Stimulated activated CD4-positive, alpha-beta T cell treated with anti-CD3 and anti-CD28 coated beads, TNF-alpha, amount 100 ng/mL, for 24 hours (primary cell): ENCODE measurements around the gene PRR23B.
"Not testable (repeated sequence)": the region's sequence is repeated elsewhere in the genome, so short reads cannot be mapped to it uniquely, and the experiment has no call there.

ENCODE experiments used
- DNase-seq, 3 experiments: peaks; one replicate each; pipeline ENCODE4 v3.0.0-alpha.2; 2020; ENCODE audit warnings: low read depth in 3 of 3

PRR23B gene

DNA sequence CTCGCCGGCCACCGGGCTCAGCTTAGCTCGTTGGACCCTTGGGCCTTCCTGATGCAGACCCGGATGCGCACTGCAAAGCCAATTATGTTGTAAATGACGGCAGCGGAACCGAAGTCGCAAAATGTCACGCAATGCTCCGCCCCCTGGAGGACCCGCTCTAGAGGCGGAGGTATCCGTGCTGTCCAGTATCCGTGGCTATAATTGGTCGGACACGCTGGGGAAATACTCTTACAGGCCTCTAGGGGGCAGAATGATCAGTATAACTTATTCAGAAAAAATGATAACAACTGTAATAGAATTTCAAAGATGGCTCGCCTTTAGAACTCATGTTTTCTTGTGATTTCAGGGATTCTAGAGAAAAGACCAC lies at the start of gene PRR23B:
TSS of gene PRR23B (minus strand) at position 59 of the 367 bp plus-strand sequence. CDS start 265 bp downstream, outside the sequence.
- no peak for DNase-seq

GRCh38 chr3:139062918-139063317 lies 42.2 kb upstream of the PRR23B start:
- DNase-seq: no peak

- DNase-seq: no peak
These were observed 32.3 kb upstream of the PRR23B start for GRCh38 chr3:139052802-139053600.

DNA sequence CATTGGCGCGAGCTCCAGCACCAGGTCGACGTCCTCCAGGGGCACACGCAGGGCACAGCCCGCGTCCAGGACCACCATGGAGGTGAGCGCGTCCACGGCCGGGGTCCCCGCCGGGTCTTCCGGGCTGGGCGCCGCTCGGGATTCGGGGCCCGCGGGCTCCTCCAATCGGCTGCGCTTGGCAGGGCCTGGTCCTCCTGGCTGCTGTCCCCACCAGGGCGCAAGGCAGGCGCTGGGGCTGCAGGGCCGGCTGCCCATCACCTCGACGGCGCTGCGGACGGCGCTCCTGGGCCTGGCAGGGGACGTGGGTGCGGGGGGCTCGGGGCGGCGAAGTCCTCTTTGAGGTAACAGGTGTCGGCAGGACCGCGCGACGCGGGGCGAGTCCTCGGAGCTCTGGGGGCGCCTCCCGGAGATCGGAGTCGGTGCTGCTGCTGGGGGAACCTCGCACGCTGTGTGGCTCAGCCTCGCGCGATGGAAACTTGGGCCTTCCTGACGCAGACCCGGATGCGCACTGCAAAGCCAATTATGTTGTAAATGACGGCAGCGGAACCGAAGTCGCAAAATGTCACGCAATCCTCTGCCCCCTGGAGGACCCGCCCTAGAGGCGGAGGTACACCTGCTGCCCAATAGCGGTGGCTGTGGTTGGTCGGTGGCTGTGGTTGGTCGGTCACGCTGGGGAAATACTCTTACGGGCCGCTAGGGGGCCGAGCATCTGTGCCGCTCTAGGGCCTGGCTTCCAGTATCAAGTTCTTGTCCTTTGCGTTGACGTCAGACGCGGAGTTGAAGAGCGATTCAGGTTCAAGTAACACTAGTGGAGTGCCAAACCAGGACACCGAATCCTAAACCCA lies 23.9 kb upstream of the PRR23B start, which contains the start of gene PRR23C:
TSS of gene PRR23C (minus strand) at position 527 of the 845 bp plus-strand sequence. CDS start at position 255, 272 bp downstream.
- no peak for DNase-seq

- DNase-seq: no peak
These were observed 23.0 kb upstream of the PRR23B start for GRCh38 chr3:139043554-139044365.

- DNase-seq: no peak
These were observed 16.8 kb upstream of the PRR23B start for GRCh38 chr3:139037478-139037877.

GRCh38 chr3:139032326-139033002 lies 11.7 kb upstream of the PRR23B start:
- DNase-seq: no peak

- DNase-seq: not testable (repeated sequence)
These were observed 9.8 kb upstream of the PRR23B start for GRCh38 chr3:139030576-139030975.

GRCh38 chr3:139024968-139025367 lies 4.2 kb upstream of the PRR23B start:
- no peak for DNase-seq

- DNase-seq: no peak
These were observed 474 bp downstream of the PRR23B start for GRCh38 chr3:139020036-139020867.

GRCh38 chr3:139016430-139017048 lies 4.2 kb downstream of the PRR23B start:
- DNase-seq: no peak

DNA sequence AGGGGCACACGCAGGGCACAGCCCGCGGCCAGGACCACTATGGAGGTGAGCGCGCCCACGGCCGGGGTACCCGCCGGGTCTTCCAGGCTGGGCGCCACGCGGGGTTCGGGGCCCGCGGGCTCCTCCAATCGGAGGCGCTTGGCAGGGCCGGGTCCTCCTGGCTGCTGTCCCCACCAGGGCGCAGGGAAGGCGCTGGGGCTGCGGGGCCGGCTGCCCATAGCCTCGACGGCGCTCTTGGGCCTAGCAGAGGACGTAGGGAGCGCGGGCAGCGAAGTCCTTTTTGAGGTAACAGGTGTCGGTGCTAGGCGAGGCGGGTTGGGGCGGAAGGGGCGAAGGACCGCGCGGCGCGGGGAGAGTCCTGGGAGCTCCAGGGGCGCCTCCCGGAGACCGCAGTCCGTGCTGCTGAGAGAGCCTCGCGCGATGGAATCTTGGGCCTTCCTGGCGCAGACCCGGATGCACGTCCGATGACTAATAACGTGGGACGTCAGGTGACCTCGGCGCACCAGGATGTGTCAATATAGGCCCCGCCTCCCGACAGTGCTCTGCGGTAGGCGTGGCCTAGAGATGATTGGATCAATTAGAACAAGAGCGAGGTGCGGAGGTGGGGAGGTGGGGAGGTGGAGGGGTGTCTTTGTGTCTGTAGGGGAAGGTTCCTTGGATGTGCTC lies 14.5 kb downstream of the PRR23B start, which contains the start of gene PRR23A:
TSS of gene PRR23A (minus strand) at position 218 of the 666 bp plus-strand sequence. CDS start at position 218, 0 bp downstream.
- DNase-seq: no peak

GRCh38 chr3:139005356-139005993 lies 15.3 kb downstream of the PRR23B start:
- no peak for DNase-seq

DNA sequence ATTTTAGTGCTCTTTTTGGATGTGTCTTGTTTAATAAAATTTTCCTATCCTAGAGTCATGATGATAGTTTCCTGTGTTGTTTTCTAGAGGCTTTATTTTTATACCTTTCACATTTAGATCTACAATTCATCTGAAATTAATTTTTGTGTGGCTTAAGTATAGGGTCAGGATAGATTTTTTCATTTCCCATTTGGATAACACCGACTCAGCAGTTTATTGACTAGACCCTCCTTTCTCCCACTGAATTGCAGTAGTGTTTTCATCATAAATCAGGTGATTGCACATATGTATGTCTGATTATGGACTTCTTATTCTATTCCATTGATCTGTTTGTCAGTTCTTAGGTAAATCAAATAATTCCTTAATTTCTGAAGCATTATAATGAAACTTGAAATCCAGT lies 25.0 kb downstream of the PRR23B start:
- no peak for DNase-seq

- no peak for DNase-seq
These were observed 33.5 kb downstream of the PRR23B start for GRCh38 chr3:138987181-138987580.

DNA sequence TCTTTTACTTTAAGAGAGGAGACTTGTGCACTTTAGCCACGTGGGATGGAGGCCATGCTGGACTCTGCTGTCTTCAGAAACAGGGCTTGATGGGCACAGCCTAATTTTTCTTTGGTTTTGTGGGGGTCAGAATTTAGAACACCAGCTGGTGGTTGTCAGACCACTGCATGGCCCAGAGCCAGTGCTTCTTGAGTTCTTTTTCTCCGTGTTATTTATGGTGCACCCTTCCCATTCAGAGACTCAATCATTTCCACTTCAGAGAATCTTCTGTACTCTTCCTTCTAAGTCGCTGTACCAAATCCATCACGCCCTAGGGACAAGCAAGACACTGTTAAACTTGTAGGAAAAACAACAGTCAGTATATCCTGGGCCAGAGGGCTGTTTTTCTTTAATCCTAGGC lies 34.8 kb downstream of the PRR23B start:
- DNase-seq: no peak

DNA sequence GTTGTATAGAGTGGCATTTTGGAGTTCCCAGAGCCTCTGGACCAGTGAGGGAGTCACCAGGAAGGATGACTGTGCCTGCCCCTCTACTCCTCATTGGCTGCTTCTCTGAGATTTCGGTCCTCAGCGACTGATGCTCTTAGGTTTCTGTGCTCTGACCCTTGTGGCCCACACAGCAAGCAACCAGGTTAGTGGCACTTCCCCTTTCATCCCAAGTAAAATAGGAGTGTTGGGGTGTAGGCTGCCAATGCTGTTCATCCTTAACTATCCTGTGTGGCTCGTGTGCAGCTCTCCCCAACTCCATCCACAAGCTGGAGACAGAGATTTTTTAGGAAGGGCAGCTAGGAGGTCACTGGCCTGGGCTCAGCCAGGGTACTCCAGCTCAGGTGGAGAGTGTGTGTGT lies 35.9 kb downstream of the PRR23B start:
- DNase-seq: no peak

- no peak for DNase-seq
These were observed 44.7 kb downstream of the PRR23B start for GRCh38 chr3:138976047-138976446.

GRCh38 chr3:138975351-138975750 lies 45.4 kb downstream of the PRR23B start:
- DNase-seq: no peak
